PC-9 (cell line): ENCODE data around the gene PPP4R1. TPM values are rescaled to one million over a fixed set of nuclear protein-coding genes. Genes with fewer than 3 reads are reported as not detected.

Experiments
- BruUV-seq: library from RNA; stranded (reverse); fragments of 400-500 nt; replicated peaks from 2 replicates; lab custom pipeline; 2021; lab: Mats Ljungman, UMichigan
- CTCF ChIA-PET: fragments of 300-600 bp; sonication (Branson Sonifier 250); formaldehyde crosslinking; loops from one replicate; lab custom pipeline; 2022; ENCODE audit warnings: antibody characterized with exemption; lab: Charles Lee
- POLR2A ChIA-PET: fragments of 300-600 bp; sonication (Branson Sonifier 250); formaldehyde crosslinking; loops from one replicate; lab custom pipeline; 2022; ENCODE audit warnings: antibody characterized with exemption; ENCODE audit not compliant: unreplicated experiment; lab: Charles Lee
- DNase-seq, 2 experiments: peaks; one replicate each; pipeline versions ENCODE4 v3.0.0 to v3.0.0-alpha.2; 2015 to 2022; ENCODE audit warnings: mixed read lengths in 1 of 2
- H2AFZ ChIP-seq: fragments of 200-600 bp; sonication (generic); 2 replicates; pipeline ENCODE4 v1.8.1; 2017; ENCODE audit warnings: antibody characterized with exemption
- H3F3A ChIP-seq: fragments of 200-600 bp; sonication (generic); 2 replicates; pipeline ENCODE4 v1.8.1; 2017; ENCODE audit warnings: antibody characterized with exemption, mild to moderate bottlenecking, low read depth; ENCODE audit not compliant: insufficient read depth
- H3K27ac ChIP-seq: fragments of 200-600 bp; sonication (generic); 2 replicates; pipeline ENCODE4 v1.6.1; 2016; ENCODE audit warnings: mixed run types
- H3K27me3 ChIP-seq: fragments of 200-600 bp; sonication (generic); 2 replicates; pipeline ENCODE4 v1.6.1; 2016; ENCODE audit warnings: low read depth, mixed run types; ENCODE audit not compliant: insufficient read depth
- H3K36me3 ChIP-seq: fragments of 200-600 bp; sonication (generic); 2 replicates; pipeline ENCODE4 v1.6.1; 2016; ENCODE audit warnings: low read depth, mixed run types
- H3K4me1 ChIP-seq: fragments of 200-600 bp; sonication (generic); replicated peaks from 2 replicates; pipeline ENCODE4 v1.6.1; 2016; ENCODE audit warnings: mixed run types; ENCODE audit not compliant: insufficient read depth
- H3K4me2 ChIP-seq: fragments of 200-600 bp; sonication (generic); 2 replicates; pipeline ENCODE4 v1.6.1; 2017; ENCODE audit warnings: mixed run types
- H3K4me3 ChIP-seq: fragments of 200-600 bp; sonication (generic); 2 replicates; pipeline ENCODE4 v1.6.1; 2016; ENCODE audit warnings: mixed run types
- H3K79me2 ChIP-seq: fragments of 200-600 bp; sonication (generic); 2 replicates; pipeline ENCODE4 v1.6.1; 2017; ENCODE audit warnings: low read depth, mixed run types
- H3K9me2 ChIP-seq: fragments of 200-600 bp; sonication (generic); 2 replicates; pipeline ENCODE4 v1.8.1; 2017; ENCODE audit warnings: mild to moderate bottlenecking; ENCODE audit not compliant: insufficient read depth
- H3K9me3 ChIP-seq: fragments of 200-600 bp; sonication (generic); 2 replicates; pipeline ENCODE4 v1.8.1; 2016; ENCODE audit warnings: low read depth; ENCODE audit not compliant: insufficient read depth
- H4K20me1 ChIP-seq: fragments of 200-600 bp; sonication (generic); 2 replicates; pipeline ENCODE4 v1.8.1; 2017; ENCODE audit not compliant: insufficient read depth
- EZH2 ChIP-seq: fragments of 200-600 bp; sonication (generic); IDR thresholded peaks from 2 replicates; pipeline ENCODE4 v1.8.0; 2017; ENCODE audit warnings: antibody characterized with exemption, low read depth
- intact Hi-C: fragments of 100-400 bp; cut with micrococcal nuclease; formaldehyde crosslinking; loops from one replicate; pipeline ENCODE4 v1.10.0; 2022; ENCODE audit not compliant: unreplicated experiment
- total RNA-seq: library from RNA; stranded (reverse); gene quantifications from 2 replicates; pipeline ENCODE4 v1.2.3, GENCODE V29; 2021
- TF ChIP-seq, protein P1 (sequence below): fragments of 200-600 bp; sonication (generic); conservative IDR thresholded peaks from 2 replicates; pipeline ENCODE4 v1.6.1; 2017; ENCODE audit warnings: mixed run types, antibody characterized with exemption, mild to moderate bottlenecking, moderate library complexity

The PPP4R1 gene
- total RNA-seq, 1 experiment from 2014 or later = 167 TPM

DNA sequence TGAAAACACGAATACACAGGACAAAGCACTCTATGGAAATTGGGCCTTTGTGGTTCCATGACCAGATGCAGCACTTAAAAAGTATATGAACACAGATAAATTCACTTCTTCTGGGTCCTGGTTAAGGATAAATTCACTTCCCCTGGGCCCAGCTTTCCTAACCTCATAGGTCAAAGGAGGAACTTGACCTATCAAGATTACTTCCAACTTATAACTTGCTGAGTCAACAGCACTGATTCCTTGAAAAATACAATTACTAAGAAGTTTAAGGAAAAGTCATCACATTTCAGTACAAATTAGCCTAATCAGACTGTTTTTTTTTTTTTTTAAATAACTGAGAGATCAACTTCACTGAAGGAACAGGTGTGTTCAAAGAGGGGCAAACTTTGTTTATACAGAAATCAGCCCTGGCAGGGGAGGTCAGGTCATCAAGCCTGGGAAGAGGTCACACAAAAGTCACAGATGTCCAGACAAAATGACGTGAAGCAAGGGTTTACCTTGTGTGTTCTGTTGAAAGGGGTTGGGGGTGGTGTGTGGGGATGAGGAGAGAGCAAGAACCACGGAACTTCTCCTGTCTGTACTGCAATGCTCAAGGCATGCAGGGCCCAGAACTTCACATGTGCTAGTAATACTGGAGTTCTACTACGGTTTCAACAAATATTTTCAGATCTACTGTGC is 55.8 kb downstream of the PPP4R1 start:
- peaks cover 64% of the 10 kb centered on the region for H3K36me3 ChIP-seq
- TF ChIP-seq, protein P1, sequence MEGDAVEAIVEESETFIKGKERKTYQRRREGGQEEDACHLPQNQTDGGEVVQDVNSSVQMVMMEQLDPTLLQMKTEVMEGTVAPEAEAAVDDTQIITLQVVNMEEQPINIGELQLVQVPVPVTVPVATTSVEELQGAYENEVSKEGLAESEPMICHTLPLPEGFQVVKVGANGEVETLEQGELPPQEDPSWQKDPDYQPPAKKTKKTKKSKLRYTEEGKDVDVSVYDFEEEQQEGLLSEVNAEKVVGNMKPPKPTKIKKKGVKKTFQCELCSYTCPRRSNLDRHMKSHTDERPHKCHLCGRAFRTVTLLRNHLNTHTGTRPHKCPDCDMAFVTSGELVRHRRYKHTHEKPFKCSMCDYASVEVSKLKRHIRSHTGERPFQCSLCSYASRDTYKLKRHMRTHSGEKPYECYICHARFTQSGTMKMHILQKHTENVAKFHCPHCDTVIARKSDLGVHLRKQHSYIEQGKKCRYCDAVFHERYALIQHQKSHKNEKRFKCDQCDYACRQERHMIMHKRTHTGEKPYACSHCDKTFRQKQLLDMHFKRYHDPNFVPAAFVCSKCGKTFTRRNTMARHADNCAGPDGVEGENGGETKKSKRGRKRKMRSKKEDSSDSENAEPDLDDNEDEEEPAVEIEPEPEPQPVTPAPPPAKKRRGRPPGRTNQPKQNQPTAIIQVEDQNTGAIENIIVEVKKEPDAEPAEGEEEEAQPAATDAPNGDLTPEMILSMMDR = no peak
- no peak for TF ChIP-seq EZH2

DNA sequence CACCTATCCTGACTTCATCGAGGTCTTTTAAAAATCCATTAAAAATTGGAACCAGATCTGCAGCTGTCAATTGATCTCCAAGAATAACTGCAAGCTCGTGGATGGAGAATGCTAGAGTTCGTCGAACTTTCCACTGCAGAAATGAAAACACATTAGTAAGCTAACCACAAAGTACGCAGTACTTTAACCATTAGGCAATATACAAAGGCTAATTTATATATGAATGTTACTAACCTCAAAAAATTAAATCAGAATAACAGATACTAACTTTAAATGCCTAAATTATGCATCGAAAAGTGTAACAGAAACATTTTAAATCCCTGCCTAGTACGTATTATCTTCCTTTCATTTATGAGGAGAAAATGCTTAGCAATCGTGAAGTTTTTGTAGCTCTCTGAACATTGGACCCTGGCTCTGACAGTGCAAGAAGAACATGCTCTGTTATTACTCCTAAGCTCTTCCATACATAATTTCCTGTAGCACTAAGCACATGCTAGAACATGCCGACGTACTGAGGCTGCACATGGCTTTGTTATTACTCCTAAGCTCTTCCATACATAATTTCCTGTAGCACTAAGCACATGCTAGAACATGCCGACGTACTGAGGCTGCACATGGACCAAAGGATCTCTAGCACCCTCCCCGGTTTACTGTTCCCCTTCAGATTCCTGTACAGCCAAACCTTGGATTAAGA is 57.0 kb downstream of the PPP4R1 start:
- TF ChIP-seq, protein P1 = no peak
- no peak for TF ChIP-seq EZH2
- intact Hi-C loops = no loop called here
- BruUV-seq = no TSS peak
- H3K9me2 ChIP-seq = no peaks in the 10 kb centered on the region
- H3K79me2 ChIP-seq = peaks cover 13% of the 10 kb centered on the region; the same call in 1 of the 2 replicates
- H2AFZ ChIP-seq = no peak overlapping the region
- no peak overlapping the region for H3K27ac ChIP-seq
- no peak overlapping the region for H3K4me3 ChIP-seq
- H3K4me1 ChIP-seq = no peaks in the 10 kb centered on the region
- H3K9me3 ChIP-seq = no peaks in the 10 kb centered on the region
- no peak for DNase-seq
- no peaks in the 10 kb centered on the region for H3K27me3 ChIP-seq
- CTCF ChIA-PET = no interaction called here
- H4K20me1 ChIP-seq = no peaks in the 10 kb centered on the region; the same call in none of the 2 replicates
- peaks cover 65% of the 10 kb centered on the region for H3K36me3 ChIP-seq
- H3F3A ChIP-seq = peaks cover 59% of the 10 kb centered on the region
- POLR2A ChIA-PET = interaction anchor here (0.6 kb wide), 1 partner anchor 116 kb away, joined by 10 read pairs; no protein-coding TSS in a partner anchor
- H3K4me2 ChIP-seq = no peak overlapping the region

More for the DNA sequence above, 55.8 kb downstream of the PPP4R1 start:
- H3K27me3 ChIP-seq = no peaks in the 10 kb centered on the region
- ChIA-PET CTCF (no interaction called here), POLR2A (no interaction called here)
- H3K4me3 ChIP-seq = no peak overlapping the region
- H3K9me3 ChIP-seq = no peaks in the 10 kb centered on the region
- H3K9me2 ChIP-seq = no peaks in the 10 kb centered on the region
- H3K4me2 ChIP-seq = no peak overlapping the region
- intact Hi-C loops = no loop called here
- H3K27ac ChIP-seq = no peak overlapping the region
- H2AFZ ChIP-seq = no peak overlapping the region
- H3K4me1 ChIP-seq = no peaks in the 10 kb centered on the region
- peaks cover 51% of the 10 kb centered on the region for H3F3A ChIP-seq
- H4K20me1 ChIP-seq = no peaks in the 10 kb centered on the region; the same call in none of the 2 replicates
- H3K79me2 ChIP-seq = peaks cover 8% of the 10 kb centered on the region; the same call in 1 of the 2 replicates
- BruUV-seq = no TSS peak
- no peak for DNase-seq

DNA sequence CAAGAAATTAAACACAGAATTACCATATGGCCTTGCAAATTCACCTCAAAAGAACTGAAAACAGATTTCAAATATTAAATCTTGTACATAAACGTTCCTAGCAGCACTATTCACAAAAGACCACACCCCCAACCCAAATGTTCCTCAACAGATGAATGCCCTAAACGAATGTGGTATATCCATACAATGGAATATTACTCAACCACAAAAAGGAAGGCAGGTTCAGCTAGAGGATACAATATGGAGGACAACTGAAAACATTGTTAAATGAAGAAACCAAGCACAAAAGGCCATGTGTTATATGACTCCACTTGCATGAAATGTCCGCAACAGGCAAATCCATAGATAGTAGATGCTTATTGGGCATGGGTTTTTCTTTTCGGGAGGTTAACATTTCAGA is 61.7 kb downstream of the PPP4R1 start:
- H3K27ac ChIP-seq = no peak overlapping the region
- H3K4me2 ChIP-seq = no peak overlapping the region
- ChIA-PET POLR2A (no interaction called here), CTCF (no interaction called here)
- H4K20me1 ChIP-seq = peaks cover 21% of the 10 kb centered on the region
- no peaks in the 10 kb centered on the region for H3K27me3 ChIP-seq
- H3K9me2 ChIP-seq = no peaks in the 10 kb centered on the region
- TF ChIP-seq EZH2 = no peak
- TF ChIP-seq, protein P1 = no peak
- no TSS peak for BruUV-seq
- peaks cover 57% of the 10 kb centered on the region for H3K36me3 ChIP-seq
- peaks cover 62% of the 10 kb centered on the region; the same call in 1 of the 2 replicates for H3F3A ChIP-seq
- no peaks in the 10 kb centered on the region for H3K9me3 ChIP-seq
- no peaks in the 10 kb centered on the region for H3K4me1 ChIP-seq
- H3K4me3 ChIP-seq = no peak overlapping the region
- DNase-seq = no peak
- no peak overlapping the region for H2AFZ ChIP-seq
- intact Hi-C loops = no loop called here
- H3K79me2 ChIP-seq = peaks cover 6% of the 10 kb centered on the region; the same call in 1 of the 2 replicates
